ENCODE data around the gene REM1.
"Not testable (repeated sequence)": the region's sequence is repeated elsewhere in the genome, so short reads cannot be mapped to it uniquely, and the experiment has no call there.

REM1 gene

GRCh38 chr20:31474758-31475427 is at the start of gene REM1, which contains the start of gene DEFB124:
Gene REM1, plus strand, starts transcription at chr20:31475288. Its CDS starts 1,158 bp downstream, at chr20:31476446.
Gene DEFB124, minus strand, starts transcription at chr20:31475127. Its CDS starts 2,114 bp downstream, at chr20:31473013.
- CTCF ChIA-PET: interaction anchor here (1.0 to 1.3 kb wide), 3 partner anchors 14 to 28 kb away, joined by 3 to 4 read pairs (median 3); no protein-coding TSS in a partner anchor
- no peak within 1 kb of the TSS for H3K27ac ChIP-seq
- no peak for TF ChIP-seq CTCF (conservative IDR thresholded peaks at IDR 0.05; ENCODE audit: low read depth)
- DNase-seq (ENCODE audit: low spot score): no peak
- POLR2A ChIA-PET (ENCODE audit: low non-redundant PET): no interaction called here

GRCh38 chr20:31425797-31426196 is 49.3 kb upstream of the REM1 start:
- no peak overlapping the region for H3K27ac ChIP-seq
- CTCF ChIA-PET: no interaction called here
- POLR2A ChIA-PET (ENCODE audit: low non-redundant PET): no interaction called here
- no peak for TF ChIP-seq CTCF (conservative IDR thresholded peaks at IDR 0.05; ENCODE audit: low read depth)
- no peak for DNase-seq (ENCODE audit: low spot score)

- POLR2A ChIA-PET (ENCODE audit: low non-redundant PET); CTCF ChIA-PET; H3K27ac ChIP-seq; DNase-seq (ENCODE audit: low spot score): not testable (repeated sequence)
Observed at GRCh38 chr20:31426891-31427551, 48.1 kb upstream of the REM1 start.

- DNase-seq (ENCODE audit: low spot score); CTCF ChIA-PET; H3K27ac ChIP-seq; POLR2A ChIA-PET (ENCODE audit: low non-redundant PET): not testable (repeated sequence)
Observed at GRCh38 chr20:31427576-31427975, 47.5 kb upstream of the REM1 start.

GRCh38 chr20:31430568-31431115 is 44.4 kb upstream of the REM1 start:
- DNase-seq (ENCODE audit: low spot score): no peak
- no peak overlapping the region for H3K27ac ChIP-seq
- ChIA-PET CTCF (interaction anchor here (0.6 to 1.4 kb wide), 2 partner anchors 10 to 20 kb away, joined by 3 to 5 read pairs; partner anchors contain the start of gene DEFB123), POLR2A (ENCODE audit: low non-redundant PET) (no interaction called here)
- no peak for TF ChIP-seq CTCF (conservative IDR thresholded peaks at IDR 0.05; ENCODE audit: low read depth)

- ChIA-PET CTCF (interaction anchor here (0.5 to 1.5 kb wide), 9 partner anchors 10 to 172 kb away, joined by 3 to 5 read pairs (median 3); no protein-coding TSS in a partner anchor), POLR2A (ENCODE audit: low non-redundant PET) (no interaction called here)
- no peak for DNase-seq (ENCODE audit: low spot score)
- TF ChIP-seq CTCF (conservative IDR thresholded peaks at IDR 0.05; ENCODE audit: low read depth): peak; percentile 29
- no peak within 1 kb of the TSS for H3K27ac ChIP-seq
Observed at GRCh38 chr20:31440012-31440659, 35.0 kb upstream of the REM1 start, which contains the start of gene DEFB123. Gene DEFB123, plus strand, starts transcription at chr20:31440632. Its CDS starts 67 bp downstream, at chr20:31440699.

- POLR2A ChIA-PET (ENCODE audit: low non-redundant PET): no interaction called here
- no peak overlapping the region for H3K27ac ChIP-seq
- no peak for DNase-seq (ENCODE audit: low spot score)
- TF ChIP-seq CTCF (conservative IDR thresholded peaks at IDR 0.05; ENCODE audit: low read depth): no peak
- CTCF ChIA-PET: no interaction called here
Observed at GRCh38 chr20:31446084-31446819, 28.8 kb upstream of the REM1 start.
